Left ventricle myocardium inferior (tissue), 1 donor: ENCODE data around the gene BICC1. TPM values are rescaled to one million over a fixed set of nuclear protein-coding genes. Genes with fewer than 3 reads are reported as not detected.
A peak's percentile ranks its signal among the peaks of the same experiment; 100 is the strongest.

Experiments used
- DNase-seq: peaks from one replicate; pipeline ENCODE4 v3.0.0-alpha.2; 2020
- H3K27ac ChIP-seq: fragments of 200-600 bp; replicated peaks from 2 replicates; pipeline ENCODE4 v1.8.0; 2021
- H3K27me3 ChIP-seq: fragments of 200-600 bp; 2 replicates; pipeline ENCODE4 v1.8.0; 2021; ENCODE audit warnings: low read depth
- H3K36me3 ChIP-seq: fragments of 200-600 bp; 2 replicates; pipeline ENCODE4 v1.8.0; 2021
- H3K4me1 ChIP-seq: fragments of 200-600 bp; 2 replicates; pipeline ENCODE4 v1.8.0; 2021
- H3K4me3 ChIP-seq: fragments of 200-600 bp; 2 replicates; pipeline ENCODE4 v1.8.0; 2021; ENCODE audit warnings: mild to moderate bottlenecking, moderate library complexity
- H3K9me3 ChIP-seq: fragments of 200-600 bp; replicated peaks from 2 replicates; pipeline ENCODE4 v1.8.0; 2021
- CTCF ChIP-seq: fragments of 200-600 bp; IDR thresholded peaks from 2 replicates; pipeline ENCODE4 v1.8.0; 2021; ENCODE audit warnings: antibody characterized with exemption, mild to moderate bottlenecking, borderline replicate concordance
- intact Hi-C: fragments of 100-400 bp; cut with micrococcal nuclease; formaldehyde crosslinking; loops from one replicate; pipeline ENCODE4 v1.11.0; 2022
- total RNA-seq: library from RNA; stranded (reverse); fragmentation: NEBNext Ultra II Directional; extraction: Animal tissue kit (Norgen Biotek cat#: 25700); gene quantifications from one replicate; pipeline ENCODE4 v1.2.1, GENCODE V29; 2021
- donor health status: DM: no; HTN: yes; CAD: no; lungs with severe emphysema.

BICC1 gene
- total RNA-seq, 1 donor from 2014 or later = 5.7 TPM

- TF ChIP-seq CTCF = no peak
- Histone ChIP-seq H3K9me3 (no peaks in the 10 kb centered on the region), H3K36me3 (no peaks in the 10 kb centered on the region), H3K27ac (no peak overlapping the region), H3K27me3 (no peaks in the 10 kb centered on the region), H3K4me3 (no peak overlapping the region), H3K4me1 (no peaks in the 10 kb centered on the region)
- DNase-seq = no peak
- intact Hi-C loops = no loop called here
These were observed 119.5 kb downstream of the BICC1 start for GRCh38 chr10:58632216-58632615.

GRCh38 chr10:58637352-58637751, 124.7 kb downstream of the BICC1 start:
- Histone ChIP-seq H3K27ac (peak overlapping the region; percentile 9), H3K27me3 (no peaks in the 10 kb centered on the region), H3K36me3 (no peaks in the 10 kb centered on the region), H3K4me1 (peaks cover 3% of the 10 kb centered on the region), H3K9me3 (no peaks in the 10 kb centered on the region), H3K4me3 (no peak overlapping the region)
- no peak for TF ChIP-seq CTCF
- no peak for DNase-seq
- intact Hi-C loops = no loop called here

GRCh38 chr10:58638388-58638787, 125.7 kb downstream of the BICC1 start:
- peaks cover 3% of the 10 kb centered on the region for H3K4me1 ChIP-seq
- H3K4me3 ChIP-seq = no peak overlapping the region
- H3K27ac ChIP-seq = peak overlapping the region; percentile 9
- H3K27me3 ChIP-seq = no peaks in the 10 kb centered on the region
- intact Hi-C loops = no loop called here
- no peaks in the 10 kb centered on the region for H3K36me3 ChIP-seq
- H3K9me3 ChIP-seq = no peaks in the 10 kb centered on the region
- no peak for DNase-seq
- TF ChIP-seq CTCF = no peak

- H3K27me3 ChIP-seq = no peaks in the 10 kb centered on the region
These were observed 128.4 kb downstream of the BICC1 start for GRCh38 chr10:58641095-58641531.

GRCh38 chr10:58641708-58642107, 129.0 kb downstream of the BICC1 start:
- Histone ChIP-seq H3K36me3 (no peaks in the 10 kb centered on the region), H3K4me1 (peaks cover 15% of the 10 kb centered on the region), H3K9me3 (no peaks in the 10 kb centered on the region), H3K4me3 (no peak overlapping the region), H3K27ac (no peak overlapping the region), H3K27me3 (no peaks in the 10 kb centered on the region)
- TF ChIP-seq CTCF = no peak
- DNase-seq = no peak
- intact Hi-C loops = no loop called here

More at GRCh38 chr10:58641095-58641531, 128.4 kb downstream of the BICC1 start:
- peak; percentile 20 for TF ChIP-seq CTCF
- no peak overlapping the region for H3K27ac ChIP-seq
- DNase-seq = no peak
- H3K4me3 ChIP-seq = no peak overlapping the region
- no peaks in the 10 kb centered on the region for H3K9me3 ChIP-seq
- no peaks in the 10 kb centered on the region for H3K36me3 ChIP-seq
- peaks cover 10% of the 10 kb centered on the region for H3K4me1 ChIP-seq
- intact Hi-C loops = no loop called here

- H3K36me3 ChIP-seq = no peaks in the 10 kb centered on the region
- TF ChIP-seq CTCF = no peak
- no peak overlapping the region for H3K4me3 ChIP-seq
- H3K27me3 ChIP-seq = no peaks in the 10 kb centered on the region
- peaks cover 16% of the 10 kb centered on the region for H3K4me1 ChIP-seq
- intact Hi-C loops = no loop called here
- no peak for DNase-seq
- H3K9me3 ChIP-seq = no peaks in the 10 kb centered on the region
- H3K27ac ChIP-seq = no peak overlapping the region
These were observed 129.6 kb downstream of the BICC1 start for GRCh38 chr10:58642283-58642682.
